Testis (tissue), 2 donors: Measurements from ENCODE around the gene IGF1R.

Source experiments
- CTCF ChIP-seq, 3 experiments: fragments of 450-650 bp in 2 of 3; fragments of 200-600 bp in 1 of 3; sonication (generic) in 1 of 3; IDR thresholded peaks; one replicate each; pipeline ENCODE4 v1.5.1; 2016 to 2019; ENCODE audit warnings: antibody characterized with exemption in 3 of 3, mild to moderate bottlenecking in 2 of 3, moderate library complexity in 1 of 3
- POLR2A ChIP-seq: fragments of 450-650 bp; IDR thresholded peaks from one replicate; pipeline ENCODE4 v1.6.1; 2017; ENCODE audit warnings: antibody characterized with exemption, mild to moderate bottlenecking, moderate library complexity

- no peak for TF ChIP-seq CTCF (IDR thresholded peaks at IDR 0.05)
- no peak for TF ChIP-seq POLR2A
Observed at GRCh38 chr15:98628216-98628615, 20.1 kb upstream of the IGF1R start.
